Thoracic aorta (tissue), 2 donors: ENCODE measurements around the gene TREX2. TPM values are rescaled to one million over a fixed set of nuclear protein-coding genes. Genes with fewer than 3 reads are reported as not detected.

Source experiments
- ATAC-seq: fragments of 150-250 bp; one replicate; pipeline ENCODE4 v1.8.0; 2017; ENCODE audit warnings: low read depth; ENCODE audit not compliant: insufficient number of reproducible peaks, low FRiP score
- DNase-seq: peaks from one replicate; pipeline ENCODE4 v3.0.0-alpha.2; 2020; ENCODE audit warnings: low spot score
- H3K27ac ChIP-seq, 2 donors: fragments of 200-600 bp; sonication (generic); 1 replicate in 1 of 2; 2 replicates in 1 of 2; pipeline ENCODE4 v1.5.1; 2016; ENCODE audit warnings: mild to moderate bottlenecking in 2 of 2, moderate library complexity in 2 of 2
- H3K27me3 ChIP-seq: fragments of 200-600 bp; sonication (generic); replicated peaks from 2 replicates; pipeline ENCODE4 v1.6.0; 2016; ENCODE audit warnings: mild to moderate bottlenecking; ENCODE audit not compliant: insufficient read depth
- H3K36me3 ChIP-seq: fragments of 200-600 bp; sonication (generic); one replicate; pipeline ENCODE4 v1.5.1; 2016
- H3K4me1 ChIP-seq, 2 donors: fragments of 200-600 bp; sonication (generic); 1 replicate in 1 of 2; 2 replicates in 1 of 2; pipeline versions ENCODE4 v1.5.1 to v1.6.0; 2016; ENCODE audit warnings: low read depth in 2 of 2, mild to moderate bottlenecking in 1 of 2; ENCODE audit not compliant: control insufficient read depth in 1 of 2
- H3K4me3 ChIP-seq: fragments of 200-600 bp; sonication (generic); 2 replicates; pipeline ENCODE4 v1.5.1; 2016; ENCODE audit warnings: mild to moderate bottlenecking
- H3K9me3 ChIP-seq: fragments of 200-600 bp; sonication (generic); 2 replicates; pipeline ENCODE4 v1.5.1; 2016
- CTCF ChIP-seq: fragments of 200-600 bp; sonication (generic); IDR thresholded peaks from one replicate; pipeline ENCODE4 v1.5.1; 2019; ENCODE audit warnings: antibody characterized with exemption
- total RNA-seq, 2 donors: library from RNA; depleted of rRNA; stranded (reverse); fragments of >200 nt; gene quantifications; one replicate each; pipeline versions ENCODE4 v1.1.0 to v1.2.3, GENCODE V29; 2016

Gene TREX2
- total RNA-seq, 2 donors from 2014 or later = 22.1 to 24.8 TPM

DNA sequence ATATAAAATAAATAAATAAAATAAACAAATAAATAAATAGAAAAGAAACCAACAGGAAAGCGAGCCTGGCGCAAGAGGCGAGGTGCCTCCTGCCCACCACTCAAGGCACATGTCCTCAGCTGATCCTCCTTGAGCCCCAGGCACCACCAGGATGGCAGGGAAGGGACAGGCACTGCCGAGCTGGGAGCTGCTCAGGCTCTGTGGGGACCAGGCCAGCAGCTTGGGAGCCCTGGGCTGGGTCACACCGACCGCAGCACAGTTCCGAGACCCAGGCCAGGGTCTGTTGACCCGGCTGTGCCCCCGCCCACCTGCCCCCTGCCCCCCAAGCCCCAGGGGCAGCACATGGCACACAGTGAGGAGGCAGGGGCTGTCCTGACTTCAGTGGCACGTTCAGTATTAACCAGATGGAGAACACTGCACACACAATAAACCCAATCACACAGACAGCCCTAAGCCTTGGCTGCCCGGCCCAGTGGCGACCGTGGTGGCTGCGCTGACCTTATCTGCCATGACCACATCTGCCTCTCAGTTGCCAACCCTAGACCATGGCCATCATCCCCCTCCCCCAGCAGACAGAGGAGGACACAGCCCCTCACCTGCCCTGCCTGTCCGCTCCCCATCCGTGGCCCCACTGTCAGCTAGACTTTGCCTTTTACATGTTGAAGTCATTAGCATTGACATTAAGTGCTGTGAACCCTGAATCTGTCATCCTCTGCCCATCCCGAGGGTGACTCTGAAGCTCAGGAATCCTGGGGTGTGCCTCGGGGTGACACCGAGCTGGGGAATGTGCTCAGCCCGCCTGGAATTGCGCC lies 2.9 kb upstream of the TREX2 start:
- ATAC-seq (no peak), DNase-seq (no peak)
- Histone ChIP-seq H3K4me1 (no peaks in the 10 kb centered on the region), H3K27me3 (no peaks in the 10 kb centered on the region), H3K27ac (no peak overlapping the region), H3K36me3 (no peaks in the 10 kb centered on the region), H3K9me3 (no peaks in the 10 kb centered on the region), H3K4me3 (no peak overlapping the region)
- no peak for TF ChIP-seq CTCF

DNA sequence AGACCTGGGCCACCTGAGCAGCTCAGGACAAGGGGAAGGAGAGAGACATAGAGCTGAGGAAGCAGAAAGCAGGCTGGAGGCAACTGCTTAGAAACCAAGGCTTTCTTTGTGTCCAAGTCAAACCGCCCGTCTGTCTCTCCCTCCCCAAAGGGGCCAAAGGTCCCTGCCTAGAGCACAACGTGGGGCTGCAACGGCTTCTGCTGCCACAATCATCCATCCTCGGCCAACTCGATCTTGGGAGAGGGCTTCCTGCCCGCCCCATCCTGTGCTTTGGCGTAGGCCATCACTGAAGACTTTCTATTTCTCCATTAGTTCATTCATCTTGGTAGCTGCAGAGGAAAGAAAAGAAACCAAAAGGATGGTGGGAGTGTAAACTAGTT lies 1.7 kb upstream of the TREX2 start:
- H3K9me3 ChIP-seq = no peaks in the 10 kb centered on the region
- DNase-seq = no peak
- no peaks in the 10 kb centered on the region for H3K27me3 ChIP-seq
- no peak for ATAC-seq
- no peaks in the 10 kb centered on the region for H3K36me3 ChIP-seq
- H3K27ac ChIP-seq = no peak overlapping the region
- H3K4me3 ChIP-seq = no peak overlapping the region
- no peaks in the 10 kb centered on the region for H3K4me1 ChIP-seq
- no peak for TF ChIP-seq CTCF

GRCh38 chrX:153446950-153447580 lies 1.2 kb upstream of the TREX2 start:
- H3K27me3 ChIP-seq = no peaks in the 10 kb centered on the region
- no peak for DNase-seq
- no peak overlapping the region for H3K4me3 ChIP-seq
- no peak overlapping the region for H3K27ac ChIP-seq
- H3K4me1 ChIP-seq = no peaks in the 10 kb centered on the region
- no peak for TF ChIP-seq CTCF
- H3K36me3 ChIP-seq = no peaks in the 10 kb centered on the region
- no peak for ATAC-seq
- no peaks in the 10 kb centered on the region for H3K9me3 ChIP-seq

DNA sequence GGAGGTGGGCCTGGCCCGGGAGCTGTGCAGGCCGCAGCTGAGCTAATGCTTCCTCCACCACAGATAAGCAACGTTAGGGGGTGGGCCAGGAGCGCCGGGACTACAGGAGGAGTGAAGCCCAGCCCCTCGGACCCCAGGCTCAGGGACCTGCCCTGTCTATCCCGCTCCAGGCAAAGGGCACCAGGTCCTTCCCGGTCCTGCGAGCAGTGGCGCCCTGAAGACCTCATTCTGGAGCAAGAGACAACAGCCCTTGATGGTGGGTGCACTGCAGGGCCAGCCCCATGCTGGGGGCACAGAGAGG lies 730 bp upstream of the TREX2 start:
- no peak for TF ChIP-seq CTCF
- Histone ChIP-seq H3K9me3 (no peaks in the 10 kb centered on the region), H3K4me3 (no peak overlapping the region), H3K27me3 (no peaks in the 10 kb centered on the region), H3K4me1 (no peaks in the 10 kb centered on the region), H3K27ac (no peak overlapping the region), H3K36me3 (no peaks in the 10 kb centered on the region)
- DNase-seq (no peak), ATAC-seq (no peak)

DNA sequence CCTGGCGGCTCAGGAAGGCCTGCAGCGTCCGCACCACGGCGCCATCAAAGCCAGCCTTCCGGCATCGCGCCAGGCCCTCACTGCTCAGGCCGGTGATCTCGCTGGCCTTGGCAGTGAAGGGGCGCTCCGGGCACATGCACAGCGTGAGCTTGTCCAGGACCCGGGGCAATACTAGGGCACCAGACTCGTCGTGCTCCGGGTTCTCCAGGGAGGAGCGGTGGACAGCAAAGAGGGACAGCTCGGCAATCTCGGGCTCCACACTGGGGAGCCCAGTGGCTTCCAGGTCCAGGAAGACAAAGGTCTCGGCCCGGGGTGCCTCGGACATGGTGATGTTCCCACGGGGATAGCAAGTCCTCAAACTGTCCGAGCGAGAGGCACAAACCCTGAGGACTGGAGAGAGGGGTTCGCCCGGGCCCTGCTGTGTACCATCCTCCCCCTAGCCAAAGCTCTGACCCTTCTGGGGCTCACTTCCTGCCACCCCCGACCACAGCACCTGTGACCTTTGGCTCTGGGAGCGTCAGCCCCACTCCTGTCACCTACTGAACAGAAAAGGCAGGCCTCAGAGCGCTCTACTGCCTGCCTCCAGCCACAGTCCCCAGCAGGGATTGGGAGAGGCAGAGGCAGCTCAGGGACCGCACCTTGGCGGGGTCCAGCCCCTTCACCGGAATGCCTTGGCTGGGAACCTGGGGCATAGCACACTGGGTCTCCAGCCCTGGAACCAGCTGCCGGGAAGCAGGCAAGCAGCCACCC lies 575 bp downstream of the TREX2 start:
- ATAC-seq = no peak

More for the DNA sequence above, 575 bp downstream of the TREX2 start:
- Histone ChIP-seq H3K36me3 (no peaks in the 10 kb centered on the region), H3K4me3 (no peak overlapping the region), H3K4me1 (no peaks in the 10 kb centered on the region), H3K27me3 (no peaks in the 10 kb centered on the region), H3K27ac (no peak overlapping the region), H3K9me3 (no peaks in the 10 kb centered on the region)
- no peak for DNase-seq
- no peak for TF ChIP-seq CTCF
